ENCODE results near the gene ANO1. TPM values are rescaled to one million over a fixed set of nuclear protein-coding genes. Genes with fewer than 3 reads are reported as not detected.

Gene ANO1
- total and polyA plus RNA-seq, 2 of the 8 experiments (the other 6 are each of a cell fraction or from before 2014, with no cell fraction given), result 4.7 to 5.0 TPM

GRCh38 chr11:70068345-70068744 is 9.8 kb upstream of the ANO1 start:
- H4K20me1 ChIP-seq (replicated peaks in 1 of 2; ENCODE audit: control insufficient read depth in 1 of 2, insufficient read depth in 2 of 2, low read length in 2 of 2), result no peaks in the 10 kb centered on the region
- peak overlapping the region; percentile 9 for H3K4ac ChIP-seq (replicated peaks; ENCODE audit: insufficient read length, low read depth, low read length)
- WGBS, 2 experiments (ENCODE audit: extremely low coverage in 1 of 2, insufficient coverage in 1 of 2, insufficient read length in 1 of 2, insufficient replicate concordance in 2 of 2, low coverage in 1 of 2, low lambda C conversion rate in 2 of 2, missing lambda C conversion rate in 1 of 2), result 64% methylated on average over 6 of the region's 6 CpGs; no CpG with 5 or more reads in 1 of the 2 experiments
- peaks cover 13 to 38% (median 16%) of the 10 kb centered on the region in 4 experiments for H3K4me1 ChIP-seq (replicated peaks in 1 of 4; ENCODE audit: control insufficient read depth in 3 of 4, insufficient read depth in 4 of 4, low read length in 3 of 4)
- POLR2A ChIA-PET (ENCODE audit: partially characterized antibody), result interaction anchor here (0.9 kb wide), 1 partner anchor 11 kb away, joined by 3 read pairs; no protein-coding TSS in a partner anchor
- H3K79me2 ChIP-seq (ENCODE audit: control insufficient read depth in 1 of 2, insufficient read depth in 2 of 2, low read length in 2 of 2), result no peaks in the 10 kb centered on the region
- 0 out of 2 replicates have a peak, but pooled peaks cover 6% of the 10 kb centered on the region for H3K23me2 ChIP-seq (ENCODE audit: low read depth, low read length)
- no peak overlapping the region for H3K4me3 ChIP-seq (ENCODE audit: extremely low read depth in 1 of 4, insufficient read depth in 2 of 4, low read depth in 3 of 4, low read length in 4 of 4)
- H3K36me3 ChIP-seq (ENCODE audit: control insufficient read depth in 2 of 4, insufficient read depth in 4 of 4, low read length in 3 of 4), result no peaks in the 10 kb centered on the region
- peaks cover 0 to 7% (median 0%) of the 10 kb centered on the region in 4 experiments; a peak in 1 of 7 replicates for H3K27me3 ChIP-seq (replicated peaks in 1 of 4; ENCODE audit: control insufficient read depth in 3 of 4, extremely low read depth in 1 of 4, insufficient read depth in 3 of 4, low read length in 3 of 4)
- H4K8ac ChIP-seq (ENCODE audit: extremely low read depth, insufficient read depth, low read length), result no peak overlapping the region
- no peak overlapping the region for H3K14ac ChIP-seq (ENCODE audit: insufficient read length)
- H3K9me3 ChIP-seq (ENCODE audit: insufficient read depth in 2 of 2, low read depth in 1 of 2, low read length in 1 of 2), result no peaks in the 10 kb centered on the region
- H3K4me2 ChIP-seq (ENCODE audit: insufficient read depth in 1 of 2, low read depth in 2 of 2, low read length in 2 of 2), result peak overlapping the region in 1 of 2 experiments; percentile 30; a peak in 1 of 4 replicates
- no peak overlapping the region for H3K23ac ChIP-seq (ENCODE audit: insufficient read length)
- H2BK20ac ChIP-seq (ENCODE audit: low read length), result peak overlapping the region; percentile 86; the same call in 1 of the 2 replicates
- H3K27ac ChIP-seq (ENCODE audit: low read depth, low read length), result no peak overlapping the region
- CTCF ChIA-PET (ENCODE audit: partially characterized antibody), result interaction anchor here (0.9 to 11.2 kb wide), 12 partner anchors 12 to 155 kb away, joined by 3 to 103 read pairs (median 6); no protein-coding TSS in a partner anchor
- no peak overlapping the region for H2AK5ac ChIP-seq (ENCODE audit: low read depth, low read length)
- FAIRE-seq (no peak), DNase-seq (ENCODE audit: low read depth in 1 of 2, low spot score in 2 of 2) (no peak)
- peak overlapping the region; percentile 71 for H3K18ac ChIP-seq (ENCODE audit: extremely low read depth, low read length)
- H3K9ac ChIP-seq (replicated peaks in 1 of 4; ENCODE audit: extremely low read depth in 1 of 4, low read depth in 3 of 4, low read length in 3 of 4), result no peak overlapping the region
- peak overlapping the region; percentile 90; the same call in 1 of the 2 replicates for H2BK12ac ChIP-seq (ENCODE audit: low read depth, low read length)
- peak overlapping the region; percentile 71; the same call in 1 of the 2 replicates for H2BK5ac ChIP-seq (ENCODE audit: low read depth, low read length)
- H2BK15ac ChIP-seq (ENCODE audit: low read length), result no peak overlapping the region
- no peak overlapping the region for H3K56ac ChIP-seq (replicated peaks; ENCODE audit: insufficient read length, low read depth, low read length)
- H2AFZ ChIP-seq (ENCODE audit: low read length), result no peak overlapping the region
- no peaks in the 10 kb centered on the region for H3K79me1 ChIP-seq (ENCODE audit: low read depth, low read length)
- peak overlapping the region; percentile 29 for H4K91ac ChIP-seq (replicated peaks; ENCODE audit: insufficient read length, low read length)
- no peak overlapping the region for H4K5ac ChIP-seq (ENCODE audit: insufficient read length, low read depth, low read length)
- H2BK120ac ChIP-seq (replicated peaks; ENCODE audit: low read depth, low read length), result no peak overlapping the region
- TF ChIP-seq RXRA (IDR thresholded peaks at IDR 0.05; ENCODE audit: insufficient read depth, low read depth, low read length) (no peak), ZNF274 (IDR thresholded peaks at IDR 0.05; ENCODE audit: borderline replicate concordance, extremely low read depth, low read length) (no peak), SP1 (IDR thresholded peaks at IDR 0.05; ENCODE audit: low read depth, low read length) (no peak), SAP30 (IDR thresholded peaks at IDR 0.05; ENCODE audit: insufficient read depth, insufficient replicate concordance, low read length) (no peak), EZH2 (IDR thresholded peaks at IDR 0.05; ENCODE audit: low read depth, low read length, severe bottlenecking) (no peak), SIX5 (IDR thresholded peaks at IDR 0.05; ENCODE audit: low read depth, low read length) (no peak), RBBP5 (IDR thresholded peaks at IDR 0.05; ENCODE audit: borderline replicate concordance, low read depth, low read length) (no peak), NRF1 (IDR thresholded peaks at IDR 0.05; ENCODE audit: low read depth, low read length) (no peak), SUZ12 (IDR thresholded peaks at IDR 0.05; ENCODE audit: low read length) (no peak), JUN (IDR thresholded peaks at IDR 0.05; ENCODE audit: low read depth, low read length) (no peak), TAF7 (optimal IDR thresholded peaks at IDR 0.05; ENCODE audit: borderline replicate concordance, low read depth, low read length) (no peak), POLR2AphosphoS5 (IDR thresholded peaks at IDR 0.05; ENCODE audit: low read depth, low read length) (no peak), ATF3 (IDR thresholded peaks at IDR 0.05; ENCODE audit: insufficient read depth, low read depth, low read length) (no peak)
